ENCODE measurements around the gene EMP3. TPM values are rescaled to one million over a fixed set of nuclear protein-coding genes. Genes with fewer than 3 reads are reported as not detected.

The EMP3 gene
- total and polyA plus RNA-seq, 9 of the 15 experiments (the other 6 are each of a cell fraction or from before 2014, with no cell fraction given) = 123 to 386 (median 296) TPM

- no peak for TF ChIP-seq ZBTB11 (CRISPR knock-in tag; IDR thresholded peaks at IDR 0.05)
- TF ChIP-seq HDAC1 (IDR thresholded peaks at IDR 0.05) = no peak
- no peak for TF ChIP-seq KDM1A (IDR thresholded peaks at IDR 0.05)
- TF ChIP-seq LEF1 (IDR thresholded peaks at IDR 0.05) = peak; percentile 44; the same call in 1 of the 2 replicates
Observed at GRCh38 chr19:48354332-48354992, 29.1 kb downstream of the EMP3 start (continued).

GRCh38 chr19:48355365-48355954 lies 30.1 kb downstream of the EMP3 start:
- Histone ChIP-seq H4K20me1 (replicated peaks; ENCODE audit: control insufficient read depth, insufficient read depth, low read length) (no peaks in the 10 kb centered on the region), H3K9me1 (ENCODE audit: control insufficient read depth, insufficient read depth, low read length) (no peaks in the 10 kb centered on the region), H3K27me3 (ENCODE audit: control insufficient read depth in 2 of 2, insufficient read depth in 2 of 2, low read length in 2 of 2) (no peaks in the 10 kb centered on the region), H3K27ac (ENCODE audit: extremely low read depth, low read depth, low read length) (peak overlapping the region; percentile 30; the same call in 1 of the 3 replicates), H3K4me2 (ENCODE audit: insufficient read depth, low read length) (no peak overlapping the region), H3K36me3 (ENCODE audit: control insufficient read depth, insufficient read depth, low read length) (no peaks in the 10 kb centered on the region), H3K4me1 (replicated peaks in 1 of 2; ENCODE audit: control insufficient read depth in 2 of 2, insufficient read depth in 2 of 2, low read length in 2 of 2) (peaks cover 9 to 13% of the 10 kb centered on the region in 2 experiments; a peak in 4 of 5 replicates), H3K4me3 (no peak overlapping the region), H3K79me2 (ENCODE audit: control insufficient read depth, insufficient read depth, low read length) (no peaks in the 10 kb centered on the region), H2AFZ (ENCODE audit: low read depth, low read length) (no peak overlapping the region; the same call in 1 of the 2 replicates), H3K9me3 (replicated peaks; ENCODE audit: control insufficient read depth, insufficient read depth, low read depth, low read length) (no peaks in the 10 kb centered on the region), H3K9ac (ENCODE audit: insufficient read depth in 1 of 2, low read depth in 2 of 2, low read length in 2 of 2) (peak overlapping the region in 1 of 2 experiments; percentile 24; a peak in 2 of 4 replicates)
- FAIRE-seq (no peak), DNase-seq (ENCODE audit: extremely low read depth in 1 of 4, low spot score in 3 of 4) (no peak), ATAC-seq (no peak)
- ChIA-PET CTCF (ENCODE audit: low intra/inter-chr PET ratio) (no interaction called here), POLR2A (interaction anchor here (0.6 to 1.4 kb wide), 2 partner anchors 14 to 28 kb away, joined by 4 to 5 read pairs; no protein-coding TSS in a partner anchor)
- in situ Hi-C loops (cut with MboI) (no loop called here), intact Hi-C loops (cut with micrococcal nuclease) (no loop called here)
- WGBS (ENCODE audit: insufficient coverage, low coverage, missing lambda C conversion rate) = 88% methylated on average over 12 of the region's 12 CpGs
- BruUV-seq (replicated peaks) = no TSS peak
- no peak for TF ChIP-seq GATA2 (CRISPR knock-in tag; IDR thresholded peaks at IDR 0.05)
- no peak for TF ChIP-seq MEF2D (tag; conservative IDR thresholded peaks at IDR 0.05; ENCODE audit: low read depth)
- no peak for TF ChIP-seq NCOA6 (IDR thresholded peaks at IDR 0.05)
- no peak for TF ChIP-seq IFI16 (CRISPR knock-in tag; IDR thresholded peaks at IDR 0.05)
- TF ChIP-seq NR2C1 (IDR thresholded peaks at IDR 0.05) = no peak
- TF ChIP-seq NR2C1 (tag; IDR thresholded peaks at IDR 0.05) = no peak
- no peak for TF ChIP-seq ZBTB34 (CRISPR knock-in tag; IDR thresholded peaks at IDR 0.05)
- TF ChIP-seq ZSCAN32 (CRISPR knock-in tag; IDR thresholded peaks at IDR 0.05) = no peak
- no peak for TF ChIP-seq POLR2G (IDR thresholded peaks at IDR 0.05; ENCODE audit: low read depth, low read length)
- no peak for TF ChIP-seq SP2 (IDR thresholded peaks at IDR 0.05; ENCODE audit: extremely low read depth, low read depth, low read length, poor library complexity, severe bottlenecking)

Data from K562 (cell line).